ENCODE results near the gene HSP90B1.

The HSP90B1 gene

GRCh38 chr12:103930034-103930786 is at the start of gene HSP90B1:
TSS of gene HSP90B1 (plus strand) at chr12:103930410. CDS start at chr12:103930516, 106 bp downstream.
- DNase-seq = peak; percentile 100

GRCh38 chr12:103881261-103881660 is 48.9 kb upstream of the HSP90B1 start:
- DNase-seq = no peak

- DNase-seq = no peak
These were observed 47.2 kb upstream of the HSP90B1 start for GRCh38 chr12:103882861-103883596.

- DNase-seq = no peak
These were observed 46.3 kb upstream of the HSP90B1 start for GRCh38 chr12:103883908-103884307.

GRCh38 chr12:103884316-103884715 is 45.9 kb upstream of the HSP90B1 start:
- DNase-seq = peak; percentile 43

GRCh38 chr12:103886195-103886797 is 43.9 kb upstream of the HSP90B1 start:
- DNase-seq = no peak

- no peak for DNase-seq
These were observed 42.5 kb upstream of the HSP90B1 start for GRCh38 chr12:103887738-103888137.

- DNase-seq = no peak
These were observed 32.9 kb upstream of the HSP90B1 start for GRCh38 chr12:103897316-103897715.

GRCh38 chr12:103901518-103902173 is 28.6 kb upstream of the HSP90B1 start:
- DNase-seq = no peak

- DNase-seq = no peak
These were observed 26.2 kb upstream of the HSP90B1 start for GRCh38 chr12:103903993-103904392.

- no peak for DNase-seq
These were observed 24.4 kb upstream of the HSP90B1 start for GRCh38 chr12:103905730-103906349.

GRCh38 chr12:103908246-103908541 is 22.0 kb upstream of the HSP90B1 start:
- no peak for DNase-seq

GRCh38 chr12:103908877-103909276 is 21.3 kb upstream of the HSP90B1 start:
- no peak for DNase-seq

GRCh38 chr12:103909811-103910210 is 20.4 kb upstream of the HSP90B1 start:
- DNase-seq = no peak

- DNase-seq = no peak
These were observed 18.1 kb upstream of the HSP90B1 start for GRCh38 chr12:103912069-103912468.

- no peak for DNase-seq
These were observed 17.1 kb upstream of the HSP90B1 start for GRCh38 chr12:103913100-103913499.

GRCh38 chr12:103915306-103915705 is 14.9 kb upstream of the HSP90B1 start:
- no peak for DNase-seq

- no peak for DNase-seq
These were observed 12.3 kb upstream of the HSP90B1 start for GRCh38 chr12:103917873-103918272.

- DNase-seq = peak; percentile 95
These were observed 5.2 kb upstream of the HSP90B1 start for GRCh38 chr12:103924761-103925641.

GRCh38 chr12:103928682-103929045 is 1.5 kb upstream of the HSP90B1 start:
- peak; percentile 80 for DNase-seq

- DNase-seq = peak; percentile 89
These were observed 995 bp upstream of the HSP90B1 start for GRCh38 chr12:103929046-103929783.

- DNase-seq = no peak
These were observed 501 bp upstream of the HSP90B1 start for GRCh38 chr12:103929784-103930033.
